GM23338 (cell line): Measurements from ENCODE around the gene METTL4. TPM values are rescaled to one million over a fixed set of nuclear protein-coding genes. Genes with fewer than 3 reads are reported as not detected.

Experiments used
- ATAC-seq: fragments of 200-7000 bp; cut with Tn5 transposase; 3 replicates; pipeline ENCODE4 v1.9.1; 2020
- DNase-seq: peaks from one replicate; pipeline ENCODE4 v3.0.0-alpha.2; 2015; ENCODE audit warnings: low spot score
- H2AFZ ChIP-seq: fragments of 200-600 bp; sonication (generic); 2 replicates; pipeline ENCODE4 v1.8.0; 2016; ENCODE audit warnings: antibody characterized with exemption, mild to moderate bottlenecking, moderate library complexity
- H3F3A ChIP-seq: fragments of 200-600 bp; sonication (generic); replicated peaks from 2 replicates; pipeline ENCODE4 v1.8.0; 2017; ENCODE audit warnings: antibody characterized with exemption, mixed run types, low read depth
- H3K27ac ChIP-seq: fragments of 200-600 bp; sonication (generic); 2 replicates; pipeline ENCODE4 v1.6.1; 2016; ENCODE audit warnings: low read depth
- H3K27me3 ChIP-seq: fragments of 200-600 bp; sonication (generic); 2 replicates; pipeline ENCODE4 v1.8.0; 2016; ENCODE audit warnings: mild to moderate bottlenecking, mixed run types, moderate library complexity; ENCODE audit not compliant: insufficient read depth
- H3K36me3 ChIP-seq: fragments of 200-600 bp; sonication (generic); 2 replicates; pipeline ENCODE4 v1.8.0; 2016; ENCODE audit warnings: mild to moderate bottlenecking; ENCODE audit not compliant: insufficient read depth
- H3K4me1 ChIP-seq: fragments of 200-600 bp; sonication (generic); 2 replicates; pipeline ENCODE4 v1.8.0; 2016; ENCODE audit warnings: mild to moderate bottlenecking, moderate library complexity; ENCODE audit not compliant: insufficient read depth
- H3K4me2 ChIP-seq: fragments of 200-600 bp; sonication (generic); 2 replicates; pipeline ENCODE4 v1.7.1; 2017; ENCODE audit warnings: mixed run types
- H3K4me3 ChIP-seq: fragments of 200-600 bp; sonication (generic); 2 replicates; pipeline ENCODE4 v1.6.1; 2016; ENCODE audit warnings: mixed run types
- H3K79me2 ChIP-seq: fragments of 200-600 bp; sonication (generic); replicated peaks from 2 replicates; pipeline ENCODE4 v1.8.0; 2017; ENCODE audit warnings: mild to moderate bottlenecking; ENCODE audit not compliant: insufficient read depth
- H3K9me2 ChIP-seq: fragments of 200-600 bp; sonication (generic); 2 replicates; pipeline ENCODE4 v1.8.0; 2017; ENCODE audit not compliant: insufficient read depth
- H4K20me1 ChIP-seq: fragments of 200-600 bp; sonication (generic); replicated peaks from 2 replicates; pipeline ENCODE4 v1.8.0; 2017; ENCODE audit warnings: mild to moderate bottlenecking; ENCODE audit not compliant: insufficient read depth
- H3K27ac Mint-ChIP-seq: 2 replicates; pipeline ENCODE4 v1.8.0; 2020; ENCODE audit warnings: inconsistent platforms, mild to moderate bottlenecking, moderate library complexity, mixed read lengths
- H3K27me3 Mint-ChIP-seq: 3 replicates; pipeline ENCODE4 v1.8.0; 2022; ENCODE audit warnings: low read depth, mild to moderate bottlenecking, moderate library complexity, mixed read lengths, inconsistent platforms; ENCODE audit not compliant: insufficient read depth, poor library complexity
- H3K36me3 Mint-ChIP-seq: 3 replicates; pipeline ENCODE4 v1.8.0; 2021; ENCODE audit warnings: low read depth, mild to moderate bottlenecking, inconsistent platforms, moderate library complexity, mixed read lengths
- H3K4me1 Mint-ChIP-seq: 3 replicates; pipeline ENCODE4 v1.8.0; 2020; ENCODE audit warnings: mild to moderate bottlenecking, inconsistent platforms, mixed read lengths
- H3K4me3 Mint-ChIP-seq: 3 replicates; pipeline ENCODE4 v1.8.0; 2021; ENCODE audit warnings: moderate library complexity, mild to moderate bottlenecking, inconsistent platforms, mixed read lengths
- H3K9me3 Mint-ChIP-seq: 3 replicates; pipeline ENCODE4 v1.8.0; 2020; ENCODE audit warnings: moderate library complexity, mild to moderate bottlenecking, inconsistent platforms, mixed read lengths
- CREB1 ChIP-seq: fragments of 250-450 bp; sonication (Bioruptor Pico); IDR thresholded peaks from 2 replicates; pipeline ENCODE4 v1.5.0; 2020; ENCODE audit warnings: low read depth, mild to moderate bottlenecking, moderate library complexity
- EZH2 ChIP-seq: fragments of 200-600 bp; sonication (generic); IDR thresholded peaks from one replicate; pipeline ENCODE4 v1.8.0; 2017; ENCODE audit warnings: antibody characterized with exemption, mild to moderate bottlenecking, low read depth; ENCODE audit not compliant: unreplicated experiment
- EZH2phosphoT487 ChIP-seq: fragments of 200-600 bp; sonication (generic); IDR thresholded peaks from one replicate; pipeline ENCODE4 v1.8.1; 2018; ENCODE audit warnings: antibody characterized with exemption; ENCODE audit not compliant: unreplicated experiment
- JUNB ChIP-seq: IDR thresholded peaks from one replicate; pipeline ENCODE4 v1.6.1; 2016; ENCODE audit warnings: antibody characterized with exemption; ENCODE audit not compliant: unreplicated experiment
- NANOG ChIP-seq: IDR thresholded peaks from 2 replicates; pipeline ENCODE4 v1.6.1; 2016; ENCODE audit warnings: antibody characterized with exemption, borderline replicate concordance
- POLR2AphosphoS5 ChIP-seq: IDR thresholded peaks from 2 replicates; pipeline ENCODE4 v1.6.1; 2016; ENCODE audit warnings: antibody characterized with exemption, low read depth
- STAT1 ChIP-seq: IDR thresholded peaks from one replicate; pipeline ENCODE4 v1.6.1; 2016; ENCODE audit warnings: antibody characterized with exemption; ENCODE audit not compliant: unreplicated experiment
- ZNF114 ChIP-seq: fragments of 250-450 bp; sonication (Bioruptor Pico); IDR thresholded peaks from 2 replicates; pipeline ENCODE4 v1.5.0; 2020; ENCODE audit warnings: mild to moderate bottlenecking, moderate library complexity
- ZNF331 ChIP-seq: fragments of 250-450 bp; sonication (Bioruptor Pico); IDR thresholded peaks from 2 replicates; pipeline ENCODE4 v1.5.0; 2020; ENCODE audit warnings: low read depth, mild to moderate bottlenecking, moderate library complexity
- polyA plus RNA-seq: library from polyadenylated mRNA; unstranded; fragments of >200 nt; fragmentation: Nextera tagmentation; extraction: Ambion mirVana; gene quantifications from 2 replicates; pipeline ENCODE4 v1.2.1, GENCODE V29; 2016
- total RNA-seq: library from RNA; depleted of rRNA; stranded (reverse); fragments of >200 nt; shearing (Covaris generic); gene quantifications from 2 replicates; pipeline ENCODE4 v1.2.3, GENCODE V29; 2014
- TF ChIP-seq, protein P1 (sequence below), 2 experiments: fragments of 200-600 bp in 1 of 2; sonication (generic) in 1 of 2; conservative IDR thresholded peaks; 2 replicates each; pipeline versions ENCODE4 v1.5.1 to v1.6.1; 2016 to 2017; ENCODE audit warnings: antibody characterized with exemption in 2 of 2, low read depth in 2 of 2, mild to moderate bottlenecking in 2 of 2, moderate library complexity in 1 of 2
- TF ChIP-seq, protein P2 (sequence below): IDR thresholded peaks from 2 replicates; pipeline ENCODE4 v1.6.1; 2016; ENCODE audit warnings: antibody characterized with exemption
- TF ChIP-seq, protein P3 (sequence below): fragments of 250-450 bp; sonication (Bioruptor Pico); IDR thresholded peaks from 2 replicates; pipeline ENCODE4 v1.5.0; 2020; ENCODE audit warnings: mild to moderate bottlenecking, moderate library complexity
- TF ChIP-seq, protein P4 (sequence below): IDR thresholded peaks from one replicate; pipeline ENCODE4 v1.6.1; 2018; ENCODE audit warnings: antibody characterized with exemption; ENCODE audit not compliant: unreplicated experiment

The METTL4 gene
- total and polyA plus RNA-seq, 2 experiments from 2014 or later = 11.9 to 14.9 TPM

DNA sequence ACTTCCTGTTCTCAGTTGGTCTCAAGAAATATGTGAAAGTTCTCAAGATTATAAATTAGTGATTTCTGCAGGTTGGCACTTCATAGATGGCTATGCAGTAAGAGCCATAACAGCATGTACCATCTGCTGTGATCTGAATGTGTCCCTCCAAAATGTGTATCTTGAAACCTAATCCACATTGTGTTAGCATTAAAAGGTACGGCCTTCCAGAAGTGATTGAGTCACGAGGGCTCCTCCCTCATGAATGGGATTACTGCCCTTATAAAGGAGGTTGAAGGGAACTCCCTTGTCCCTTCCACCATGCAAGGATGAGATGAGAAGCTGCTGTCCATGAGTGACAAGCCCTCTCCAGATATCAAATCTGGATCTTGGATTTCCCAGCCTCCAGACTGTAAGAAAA, 45.0 kb downstream of the METTL4 start:
- H3K4me3 ChIP-seq = no peak overlapping the region
- no peak overlapping the region for H3K27ac Mint-ChIP-seq
- no peaks in the 10 kb centered on the region for H3K36me3 ChIP-seq

More for the DNA sequence above, 45.0 kb downstream of the METTL4 start:
- Histone ChIP-seq H3K4me2 (no peak overlapping the region), H4K20me1 (no peaks in the 10 kb centered on the region), H2AFZ (no peak overlapping the region), H3K4me1 (no peaks in the 10 kb centered on the region), H3K79me2 (no peaks in the 10 kb centered on the region), H3K27ac (no peak overlapping the region), H3K27me3 (no peaks in the 10 kb centered on the region), H3F3A (no peaks in the 10 kb centered on the region), H3K9me2 (no peaks in the 10 kb centered on the region)
- no peak overlapping the region for H3K4me3 Mint-ChIP-seq
- DNase-seq = no peak
- H3K9me3 Mint-ChIP-seq = no peaks in the 10 kb centered on the region
- no peaks in the 10 kb centered on the region for H3K36me3 Mint-ChIP-seq
- H3K27me3 Mint-ChIP-seq = peaks cover 1% of the 10 kb centered on the region
- peaks cover 7% of the 10 kb centered on the region; the same call in 2 of the 3 replicates for H3K4me1 Mint-ChIP-seq
- ATAC-seq = no peak
- TF ChIP-seq, protein P1, sequence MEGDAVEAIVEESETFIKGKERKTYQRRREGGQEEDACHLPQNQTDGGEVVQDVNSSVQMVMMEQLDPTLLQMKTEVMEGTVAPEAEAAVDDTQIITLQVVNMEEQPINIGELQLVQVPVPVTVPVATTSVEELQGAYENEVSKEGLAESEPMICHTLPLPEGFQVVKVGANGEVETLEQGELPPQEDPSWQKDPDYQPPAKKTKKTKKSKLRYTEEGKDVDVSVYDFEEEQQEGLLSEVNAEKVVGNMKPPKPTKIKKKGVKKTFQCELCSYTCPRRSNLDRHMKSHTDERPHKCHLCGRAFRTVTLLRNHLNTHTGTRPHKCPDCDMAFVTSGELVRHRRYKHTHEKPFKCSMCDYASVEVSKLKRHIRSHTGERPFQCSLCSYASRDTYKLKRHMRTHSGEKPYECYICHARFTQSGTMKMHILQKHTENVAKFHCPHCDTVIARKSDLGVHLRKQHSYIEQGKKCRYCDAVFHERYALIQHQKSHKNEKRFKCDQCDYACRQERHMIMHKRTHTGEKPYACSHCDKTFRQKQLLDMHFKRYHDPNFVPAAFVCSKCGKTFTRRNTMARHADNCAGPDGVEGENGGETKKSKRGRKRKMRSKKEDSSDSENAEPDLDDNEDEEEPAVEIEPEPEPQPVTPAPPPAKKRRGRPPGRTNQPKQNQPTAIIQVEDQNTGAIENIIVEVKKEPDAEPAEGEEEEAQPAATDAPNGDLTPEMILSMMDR (conservative IDR thresholded peaks at IDR 0.05; ENCODE audit: low read depth in 2 of 2) = no peak
- no peak for TF ChIP-seq NANOG
- no peak for TF ChIP-seq STAT1
- no peak for TF ChIP-seq JUNB
- TF ChIP-seq, protein P2, sequence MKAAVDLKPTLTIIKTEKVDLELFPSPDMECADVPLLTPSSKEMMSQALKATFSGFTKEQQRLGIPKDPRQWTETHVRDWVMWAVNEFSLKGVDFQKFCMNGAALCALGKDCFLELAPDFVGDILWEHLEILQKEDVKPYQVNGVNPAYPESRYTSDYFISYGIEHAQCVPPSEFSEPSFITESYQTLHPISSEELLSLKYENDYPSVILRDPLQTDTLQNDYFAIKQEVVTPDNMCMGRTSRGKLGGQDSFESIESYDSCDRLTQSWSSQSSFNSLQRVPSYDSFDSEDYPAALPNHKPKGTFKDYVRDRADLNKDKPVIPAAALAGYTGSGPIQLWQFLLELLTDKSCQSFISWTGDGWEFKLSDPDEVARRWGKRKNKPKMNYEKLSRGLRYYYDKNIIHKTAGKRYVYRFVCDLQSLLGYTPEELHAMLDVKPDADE = no peak
- TF ChIP-seq CREB1 (CRISPR knock-in tag) = no peak
- no peak for TF ChIP-seq POLR2AphosphoS5
- TF ChIP-seq EZH2 = no peak
- TF ChIP-seq EZH2phosphoT487 = no peak
- TF ChIP-seq, protein P3, sequence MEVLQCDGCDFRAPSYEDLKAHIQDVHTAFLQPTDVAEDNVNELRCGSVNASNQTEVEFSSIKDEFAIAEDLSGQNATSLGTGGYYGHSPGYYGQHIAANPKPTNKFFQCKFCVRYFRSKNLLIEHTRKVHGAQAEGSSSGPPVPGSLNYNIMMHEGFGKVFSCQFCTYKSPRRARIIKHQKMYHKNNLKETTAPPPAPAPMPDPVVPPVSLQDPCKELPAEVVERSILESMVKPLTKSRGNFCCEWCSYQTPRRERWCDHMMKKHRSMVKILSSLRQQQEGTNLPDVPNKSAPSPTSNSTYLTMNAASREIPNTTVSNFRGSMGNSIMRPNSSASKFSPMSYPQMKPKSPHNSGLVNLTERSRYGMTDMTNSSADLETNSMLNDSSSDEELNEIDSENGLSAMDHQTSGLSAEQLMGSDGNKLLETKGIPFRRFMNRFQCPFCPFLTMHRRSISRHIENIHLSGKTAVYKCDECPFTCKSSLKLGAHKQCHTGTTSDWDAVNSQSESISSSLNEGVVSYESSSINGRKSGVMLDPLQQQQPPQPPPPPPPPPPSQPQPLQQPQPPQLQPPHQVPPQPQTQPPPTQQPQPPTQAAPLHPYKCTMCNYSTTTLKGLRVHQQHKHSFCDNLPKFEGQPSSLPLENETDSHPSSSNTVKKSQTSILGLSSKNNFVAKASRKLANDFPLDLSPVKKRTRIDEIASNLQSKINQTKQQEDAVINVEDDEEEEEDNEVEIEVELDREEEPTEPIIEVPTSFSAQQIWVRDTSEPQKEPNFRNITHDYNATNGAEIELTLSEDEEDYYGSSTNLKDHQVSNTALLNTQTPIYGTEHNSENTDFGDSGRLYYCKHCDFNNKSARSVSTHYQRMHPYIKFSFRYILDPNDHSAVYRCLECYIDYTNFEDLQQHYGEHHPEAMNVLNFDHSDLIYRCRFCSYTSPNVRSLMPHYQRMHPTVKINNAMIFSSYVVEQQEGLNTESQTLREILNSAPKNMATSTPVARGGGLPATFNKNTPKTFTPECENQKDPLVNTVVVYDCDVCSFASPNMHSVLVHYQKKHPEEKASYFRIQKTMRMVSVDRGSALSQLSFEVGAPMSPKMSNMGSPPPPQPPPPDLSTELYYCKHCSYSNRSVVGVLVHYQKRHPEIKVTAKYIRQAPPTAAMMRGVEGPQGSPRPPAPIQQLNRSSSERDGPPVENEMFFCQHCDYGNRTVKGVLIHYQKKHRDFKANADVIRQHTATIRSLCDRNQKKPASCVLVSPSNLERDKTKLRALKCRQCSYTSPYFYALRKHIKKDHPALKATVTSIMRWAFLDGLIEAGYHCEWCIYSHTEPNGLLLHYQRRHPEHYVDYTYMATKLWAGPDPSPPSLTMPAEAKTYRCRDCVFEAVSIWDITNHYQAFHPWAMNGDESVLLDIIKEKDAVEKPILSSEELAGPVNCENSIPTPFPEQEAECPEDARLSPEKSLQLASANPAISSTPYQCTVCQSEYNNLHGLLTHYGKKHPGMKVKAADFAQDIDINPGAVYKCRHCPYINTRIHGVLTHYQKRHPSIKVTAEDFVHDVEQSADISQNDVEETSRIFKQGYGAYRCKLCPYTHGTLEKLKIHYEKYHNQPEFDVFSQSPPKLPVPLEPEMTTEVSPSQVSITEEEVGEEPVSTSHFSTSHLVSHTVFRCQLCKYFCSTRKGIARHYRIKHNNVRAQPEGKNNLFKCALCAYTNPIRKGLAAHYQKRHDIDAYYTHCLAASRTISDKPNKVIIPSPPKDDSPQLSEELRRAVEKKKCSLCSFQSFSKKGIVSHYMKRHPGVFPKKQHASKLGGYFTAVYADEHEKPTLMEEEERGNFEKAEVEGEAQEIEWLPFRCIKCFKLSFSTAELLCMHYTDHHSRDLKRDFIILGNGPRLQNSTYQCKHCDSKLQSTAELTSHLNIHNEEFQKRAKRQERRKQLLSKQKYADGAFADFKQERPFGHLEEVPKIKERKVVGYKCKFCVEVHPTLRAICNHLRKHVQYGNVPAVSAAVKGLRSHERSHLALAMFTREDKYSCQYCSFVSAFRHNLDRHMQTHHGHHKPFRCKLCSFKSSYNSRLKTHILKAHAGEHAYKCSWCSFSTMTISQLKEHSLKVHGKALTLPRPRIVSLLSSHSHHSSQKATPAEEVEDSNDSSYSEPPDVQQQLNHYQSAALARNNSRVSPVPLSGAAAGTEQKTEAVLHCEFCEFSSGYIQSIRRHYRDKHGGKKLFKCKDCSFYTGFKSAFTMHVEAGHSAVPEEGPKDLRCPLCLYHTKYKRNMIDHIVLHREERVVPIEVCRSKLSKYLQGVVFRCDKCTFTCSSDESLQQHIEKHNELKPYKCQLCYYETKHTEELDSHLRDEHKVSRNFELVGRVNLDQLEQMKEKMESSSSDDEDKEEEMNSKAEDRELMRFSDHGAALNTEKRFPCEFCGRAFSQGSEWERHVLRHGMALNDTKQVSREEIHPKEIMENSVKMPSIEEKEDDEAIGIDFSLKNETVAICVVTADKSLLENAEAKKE (CRISPR knock-in tag) = no peak
- TF ChIP-seq, protein P4, sequence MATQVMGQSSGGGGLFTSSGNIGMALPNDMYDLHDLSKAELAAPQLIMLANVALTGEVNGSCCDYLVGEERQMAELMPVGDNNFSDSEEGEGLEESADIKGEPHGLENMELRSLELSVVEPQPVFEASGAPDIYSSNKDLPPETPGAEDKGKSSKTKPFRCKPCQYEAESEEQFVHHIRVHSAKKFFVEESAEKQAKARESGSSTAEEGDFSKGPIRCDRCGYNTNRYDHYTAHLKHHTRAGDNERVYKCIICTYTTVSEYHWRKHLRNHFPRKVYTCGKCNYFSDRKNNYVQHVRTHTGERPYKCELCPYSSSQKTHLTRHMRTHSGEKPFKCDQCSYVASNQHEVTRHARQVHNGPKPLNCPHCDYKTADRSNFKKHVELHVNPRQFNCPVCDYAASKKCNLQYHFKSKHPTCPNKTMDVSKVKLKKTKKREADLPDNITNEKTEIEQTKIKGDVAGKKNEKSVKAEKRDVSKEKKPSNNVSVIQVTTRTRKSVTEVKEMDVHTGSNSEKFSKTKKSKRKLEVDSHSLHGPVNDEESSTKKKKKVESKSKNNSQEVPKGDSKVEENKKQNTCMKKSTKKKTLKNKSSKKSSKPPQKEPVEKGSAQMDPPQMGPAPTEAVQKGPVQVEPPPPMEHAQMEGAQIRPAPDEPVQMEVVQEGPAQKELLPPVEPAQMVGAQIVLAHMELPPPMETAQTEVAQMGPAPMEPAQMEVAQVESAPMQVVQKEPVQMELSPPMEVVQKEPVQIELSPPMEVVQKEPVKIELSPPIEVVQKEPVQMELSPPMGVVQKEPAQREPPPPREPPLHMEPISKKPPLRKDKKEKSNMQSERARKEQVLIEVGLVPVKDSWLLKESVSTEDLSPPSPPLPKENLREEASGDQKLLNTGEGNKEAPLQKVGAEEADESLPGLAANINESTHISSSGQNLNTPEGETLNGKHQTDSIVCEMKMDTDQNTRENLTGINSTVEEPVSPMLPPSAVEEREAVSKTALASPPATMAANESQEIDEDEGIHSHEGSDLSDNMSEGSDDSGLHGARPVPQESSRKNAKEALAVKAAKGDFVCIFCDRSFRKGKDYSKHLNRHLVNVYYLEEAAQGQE = no peak
- TF ChIP-seq ZNF331 = no peak
- TF ChIP-seq ZNF114 (CRISPR knock-in tag) = no peak
